Spleen (tissue), 13 donors: ENCODE results near the gene INPP5B. TPM values are rescaled to one million over a fixed set of nuclear protein-coding genes. Genes with fewer than 3 reads are reported as not detected.

ENCODE experiments used
- DNase-seq: peaks from one replicate; pipeline ENCODE4 v3.0.0-alpha.2; 2020
- H3K27ac ChIP-seq, 8 donors: fragments of 200-600 bp; sonication (generic) in 7 of 8; 1 replicate in 4 of 8; 2 replicates in 4 of 8; pipeline versions ENCODE4 v1.5.0 to v1.8.0; 2016 to 2021; ENCODE audit warnings: inconsistent platforms in 4 of 8, mild to moderate bottlenecking in 4 of 8, moderate library complexity in 1 of 8
- H3K27me3 ChIP-seq, 7 donors: fragments of 200-600 bp; sonication (generic) in 6 of 7; replicated peaks in 1 of 7; 1 replicate in 4 of 7; 2 replicates in 3 of 7; pipeline versions ENCODE4 v1.5.0 to v1.8.0; 2016 to 2021; ENCODE audit warnings: inconsistent platforms in 3 of 7, mild to moderate bottlenecking in 1 of 7
- H3K36me3 ChIP-seq, 6 donors: fragments of 200-600 bp; sonication (generic) in 5 of 6; 1 replicate in 4 of 6; 2 replicates in 2 of 6; pipeline versions ENCODE4 v1.5.0 to v1.8.0; 2016 to 2021; ENCODE audit warnings: inconsistent platforms in 2 of 6
- H3K4me1 ChIP-seq, 6 donors: fragments of 200-600 bp; sonication (generic) in 5 of 6; 1 replicate in 3 of 6; 2 replicates in 3 of 6; pipeline versions ENCODE4 v1.5.0 to v1.8.0; 2016 to 2021; ENCODE audit warnings: inconsistent platforms in 3 of 6
- H3K4me3 ChIP-seq, 8 donors: fragments of 200-600 bp; sonication (generic) in 7 of 8; 1 replicate in 4 of 8; 2 replicates in 4 of 8; pipeline versions ENCODE4 v1.5.0 to v1.8.0; 2016 to 2021; ENCODE audit warnings: inconsistent platforms in 4 of 8, mild to moderate bottlenecking in 4 of 8, moderate library complexity in 2 of 8
- H3K9me3 ChIP-seq, 8 donors: fragments of 200-600 bp; sonication (generic) in 7 of 8; 1 replicate in 4 of 8; 2 replicates in 4 of 8; pipeline versions ENCODE4 v1.5.0 to v1.8.0; 2016 to 2021; ENCODE audit warnings: inconsistent platforms in 4 of 8
- POLR2A ChIP-seq, 3 donors: fragments of 450-650 bp; IDR thresholded peaks; one replicate each; pipeline ENCODE4 v1.5.1; 2017; ENCODE audit warnings: antibody characterized with exemption in 3 of 3, mild to moderate bottlenecking in 1 of 3
- POLR2AphosphoS5 ChIP-seq, 3 donors: sonication (generic); formaldehyde crosslinking; IDR thresholded peaks; one replicate each; pipeline ENCODE4 v1.5.1; 2017; ENCODE audit warnings: antibody characterized with exemption in 3 of 3
- WGBS, 5 donors: extraction: QIAGEN DNeasy Blood & Tissue Kit in 3 of 5; methylation state at CpG; one replicate each; pipeline versions ENCODE4 v1.1.5 to v1.1.7; 2013 to 2018; 5-methylcytosine and 5-hydroxymethylcytosine counted together
- intact Hi-C: fragments of 100-400 bp; cut with DNase I; formaldehyde crosslinking; loops from one replicate; pipeline ENCODE4 v1.15.0; 2023; ENCODE audit warnings: low total_unique reads
- long read RNA-seq, 2 donors: transcript quantifications; one replicate each; lab custom pipeline, GENCODE V29; 2026
- polyA plus RNA-seq, 3 donors: library from polyadenylated mRNA; stranded (reverse); fragments of 200-250 nt; gene quantifications; one replicate each; pipeline ENCODE4 v1.2.1, GENCODE V29; 2013
- total RNA-seq, 7 donors: library from RNA; depleted of rRNA in 3 of 7; stranded (reverse); fragments of >200 nt in 3 of 7; fragmentation: NEBNext Ultra II Directional in 4 of 7; extraction: Animal tissue kit (Norgen Biotek cat#: 25700) in 4 of 7; gene quantifications; one replicate each; pipeline versions ENCODE4 v1.1.0 to v1.2.1, GENCODE V29; 2016 to 2021
- TF ChIP-seq, protein P1 (sequence below), 11 experiments: fragments of 200-600 bp in 7 of 11; fragments of 450-650 bp in 4 of 11; sonication (generic) in 4 of 11; IDR thresholded peaks in 8 of 11; conservative IDR thresholded peaks in 3 of 11; 1 replicate in 7 of 11; 2 replicates in 4 of 11; pipeline versions ENCODE4 v1.4.0 to v1.8.0; 2016 to 2021; ENCODE audit warnings: antibody characterized with exemption in 11 of 11, inconsistent platforms in 4 of 11, mild to moderate bottlenecking in 1 of 11
- donor health status: healthy with polysubstance abuse.
- donor health status: DM: no; HTN: no; CAD: no; lungs with moderate emphysema.
- donor health status: DM: no; HTN: no; CAD: no.
- donor health status: Bipolar disorder and iron deficiency.
- donor health status: healthy.
- donor health status: DM: no; HTN: no; CAD: no.
- donor health status: DM: yes; HTN: yes; CAD: no.

Gene INPP5B
- total RNA-seq (10 to 100 TPM; 31.0 to 70.7 (median 45.0) TPM), polyA plus RNA-seq (10 to 100 TPM; 11.4 to 27.5 (median 19.0) TPM)
- long read RNA-seq, donor 1, result 0 reads
- long read RNA-seq, donor 2, partial matches to known transcripts, result 0 of 3 reads
- long read RNA-seq, donor 2, other reads (novel, unspliced or antisense), result 0 of 3 reads

DNA sequence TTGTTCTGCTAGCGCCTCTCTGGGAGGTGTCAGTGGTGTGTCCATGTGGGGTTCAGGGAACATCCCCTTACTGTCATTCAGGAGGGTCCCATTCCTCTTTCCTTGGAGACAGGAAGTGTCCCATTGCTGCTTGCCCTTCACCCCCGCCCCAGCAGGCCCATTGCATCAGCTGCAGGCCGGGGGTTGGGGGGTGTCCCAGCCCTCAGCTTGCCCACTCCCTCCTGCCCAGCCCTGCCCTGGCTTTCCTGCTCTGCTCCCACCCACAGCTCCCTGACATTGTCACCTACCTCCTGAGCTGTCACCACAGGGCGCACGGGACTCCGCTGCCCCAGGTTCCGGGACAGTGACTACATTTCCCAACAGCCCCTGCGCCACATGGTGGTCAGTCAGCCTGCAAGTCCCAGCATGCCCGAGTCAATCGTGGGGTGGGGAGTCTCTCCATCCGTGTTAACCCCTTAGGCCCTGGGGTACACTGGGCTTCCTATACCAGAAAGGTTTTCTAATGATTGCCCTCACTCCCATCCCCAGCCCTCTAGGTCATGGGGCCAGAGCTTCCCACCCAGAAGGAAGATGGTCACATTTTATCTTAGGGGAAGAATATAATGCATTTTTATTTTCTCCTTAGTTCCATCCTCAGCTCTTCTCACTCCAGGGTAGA, at the start of gene INPP5B:
TSS of gene INPP5B (minus strand) at position 351 of the 658 bp plus-strand sequence. CDS start 745 bp downstream, outside the sequence.
- peaks cover 0 to 34% (median 7%) of the 10 kb centered on the region in 6 donors for H3K36me3 ChIP-seq
- intact Hi-C loops, result no loop called here
- no peaks in the 10 kb centered on the region for H3K9me3 ChIP-seq
- no peaks in the 10 kb centered on the region for H3K27me3 ChIP-seq
- peak within 1 kb of the TSS; percentile 53 to 93 (median 88) for H3K27ac ChIP-seq
- H3K4me1 ChIP-seq, result peaks cover 0 to 46% (median 32%) of the 10 kb centered on the region in 6 donors
- TF ChIP-seq POLR2AphosphoS5 (IDR thresholded peaks at IDR 0.05) (peak; percentile 87 to 91 (median 88)), POLR2A (IDR thresholded peaks at IDR 0.05) (no peak)
- TF ChIP-seq, protein P1, sequence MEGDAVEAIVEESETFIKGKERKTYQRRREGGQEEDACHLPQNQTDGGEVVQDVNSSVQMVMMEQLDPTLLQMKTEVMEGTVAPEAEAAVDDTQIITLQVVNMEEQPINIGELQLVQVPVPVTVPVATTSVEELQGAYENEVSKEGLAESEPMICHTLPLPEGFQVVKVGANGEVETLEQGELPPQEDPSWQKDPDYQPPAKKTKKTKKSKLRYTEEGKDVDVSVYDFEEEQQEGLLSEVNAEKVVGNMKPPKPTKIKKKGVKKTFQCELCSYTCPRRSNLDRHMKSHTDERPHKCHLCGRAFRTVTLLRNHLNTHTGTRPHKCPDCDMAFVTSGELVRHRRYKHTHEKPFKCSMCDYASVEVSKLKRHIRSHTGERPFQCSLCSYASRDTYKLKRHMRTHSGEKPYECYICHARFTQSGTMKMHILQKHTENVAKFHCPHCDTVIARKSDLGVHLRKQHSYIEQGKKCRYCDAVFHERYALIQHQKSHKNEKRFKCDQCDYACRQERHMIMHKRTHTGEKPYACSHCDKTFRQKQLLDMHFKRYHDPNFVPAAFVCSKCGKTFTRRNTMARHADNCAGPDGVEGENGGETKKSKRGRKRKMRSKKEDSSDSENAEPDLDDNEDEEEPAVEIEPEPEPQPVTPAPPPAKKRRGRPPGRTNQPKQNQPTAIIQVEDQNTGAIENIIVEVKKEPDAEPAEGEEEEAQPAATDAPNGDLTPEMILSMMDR (IDR thresholded peaks at IDR 0.05 in 8 of 11, conservative IDR thresholded peaks at IDR 0.05 in 3 of 11), result peak in 5 of 11 experiments; percentile 12 to 37 (median 34)
- peak within 1 kb of the TSS; percentile 38 to 84 (median 56) for H3K4me3 ChIP-seq
- DNase-seq, result peak; percentile 96
- 3 to 6% (median 4%) methylated on average over 7 to 11 of the region's 11 CpGs for WGBS, 5 donors

DNA sequence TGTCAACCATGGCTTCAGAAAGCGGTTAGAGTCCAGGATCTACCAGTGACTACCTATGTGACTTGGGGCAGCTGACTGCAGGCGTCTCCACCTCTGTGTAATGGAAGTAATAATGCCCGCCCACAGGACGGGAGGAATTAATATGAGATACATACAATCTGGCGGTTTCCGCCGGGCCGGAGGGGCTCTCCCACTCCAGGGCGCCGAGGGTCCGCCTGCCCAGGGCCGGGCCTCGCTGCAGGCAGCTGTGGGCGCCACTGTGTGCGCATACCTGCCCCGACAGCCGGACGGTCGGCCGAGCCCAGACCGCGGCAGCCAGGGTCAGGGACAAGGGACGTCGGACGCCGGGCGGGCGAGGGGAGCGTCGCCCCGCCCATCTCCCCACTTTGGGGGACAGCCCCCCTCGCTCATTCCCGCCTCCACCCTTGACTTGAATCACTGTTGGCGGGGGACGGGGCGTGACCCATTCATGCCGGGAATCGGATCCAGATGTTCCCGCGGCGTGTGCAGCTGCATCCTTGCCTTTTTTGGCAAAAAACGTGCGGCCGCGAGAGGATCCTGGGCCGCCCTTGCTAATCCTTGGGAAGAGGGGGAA, 49.0 kb upstream of the INPP5B start:
- TF ChIP-seq POLR2A (IDR thresholded peaks at IDR 0.05) (no peak), POLR2AphosphoS5 (IDR thresholded peaks at IDR 0.05) (peak; percentile 73 to 76 (median 74))
- TF ChIP-seq, protein P1 (IDR thresholded peaks at IDR 0.05 in 8 of 11, conservative IDR thresholded peaks at IDR 0.05 in 3 of 11), result no peak
- 20 to 49% (median 35%) methylated on average over 20 to 46 of the region's 46 CpGs for WGBS, 5 donors
- Histone ChIP-seq H3K9me3 (no peaks in the 10 kb centered on the region), H3K4me3 (peak overlapping the region; percentile 24 to 72 (median 38)), H3K36me3 (peaks cover 0 to 22% (median 0%) of the 10 kb centered on the region in 6 donors), H3K4me1 (peaks cover 28 to 66% (median 59%) of the 10 kb centered on the region in 6 donors), H3K27me3 (peaks cover 0 to 5% (median 0%) of the 10 kb centered on the region in 7 donors), H3K27ac (peak overlapping the region; percentile 66 to 91 (median 82))
- intact Hi-C loops, result no loop called here
- peak; percentile 87 for DNase-seq

DNA sequence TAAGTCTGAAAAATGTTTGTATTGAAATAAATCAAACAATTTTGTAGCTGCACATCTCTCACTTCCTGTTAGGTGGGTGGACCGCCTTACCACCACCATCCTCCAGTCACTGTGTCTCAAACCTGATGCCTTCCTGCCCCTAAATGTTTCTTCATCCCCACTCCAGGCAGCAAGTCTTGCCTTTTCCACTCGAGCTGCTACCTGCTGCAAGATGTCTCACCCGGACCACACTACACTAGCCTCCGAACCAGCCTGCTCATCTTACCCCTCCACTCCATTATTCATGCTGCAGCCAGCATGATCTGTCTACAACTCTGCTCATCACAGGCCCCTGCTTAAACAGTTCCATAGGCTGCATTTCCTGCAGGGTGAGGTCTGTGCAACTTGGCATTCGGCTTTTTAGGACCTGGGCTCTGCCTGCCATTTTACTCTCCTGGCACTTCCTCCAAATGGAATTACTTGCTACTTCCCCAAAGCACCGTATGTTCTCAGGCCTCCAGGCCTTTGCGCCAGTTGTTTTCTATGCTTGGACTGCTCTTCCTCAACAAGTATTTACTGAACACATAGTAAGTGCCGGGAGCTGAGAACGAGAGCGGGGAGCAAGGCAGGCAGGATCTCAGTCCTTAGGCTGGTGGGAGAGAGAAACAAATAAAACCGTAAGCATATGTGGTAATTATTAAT, 48.2 kb upstream of the INPP5B start:
- intact Hi-C loops, result no loop called here
- Histone ChIP-seq H3K4me1 (peaks cover 22 to 64% (median 57%) of the 10 kb centered on the region in 6 donors), H3K27ac (peak overlapping the region; percentile 35 to 91 (median 82)), H3K4me3 (peak overlapping the region in 6 of 8 donors; percentile 37 to 72 (median 44)), H3K36me3 (peaks cover 0 to 22% (median 0%) of the 10 kb centered on the region in 6 donors), H3K27me3 (peaks cover 0 to 5% (median 0%) of the 10 kb centered on the region in 7 donors), H3K9me3 (no peaks in the 10 kb centered on the region)
- peak in 1 of 3 donors; percentile 10 for TF ChIP-seq POLR2AphosphoS5 (IDR thresholded peaks at IDR 0.05)
- TF ChIP-seq, protein P1 (IDR thresholded peaks at IDR 0.05 in 8 of 11, conservative IDR thresholded peaks at IDR 0.05 in 3 of 11), result no peak
- TF ChIP-seq POLR2A (IDR thresholded peaks at IDR 0.05), result no peak
- 49 to 67% (median 65%) methylated on average over 11 of the region's 11 CpGs for WGBS, 5 donors
- no peak for DNase-seq
